ENCODE measurements around the gene MIOX. TPM values are rescaled to one million over a fixed set of nuclear protein-coding genes. Genes with fewer than 3 reads are reported as not detected.
A peak's percentile ranks its signal among the peaks of the same experiment; 100 is the strongest.

Gene MIOX
- total and polyA plus RNA-seq, 2 of the 13 experiments (the other 11 are each of a cell fraction or from before 2014, with no cell fraction given): 1.5 to 2.9 TPM

- TF ChIP-seq ZNF232 (CRISPR knock-in tag; IDR thresholded peaks at IDR 0.05; ENCODE audit: borderline replicate concordance) (no peak), UBTF (CRISPR knock-in tag; IDR thresholded peaks at IDR 0.05) (no peak), PPARG (CRISPR knock-in tag; conservative IDR thresholded peaks at IDR 0.05) (no peak), SYNCRIP (IDR thresholded peaks at IDR 0.05; ENCODE audit: insufficient read depth, low read depth, low read length) (no peak), DNMT1 (CRISPR knock-in tag; IDR thresholded peaks at IDR 0.05) (no peak), MLXIP (CRISPR knock-in tag; IDR thresholded peaks at IDR 0.05; ENCODE audit: borderline replicate concordance) (no peak), ZNF775 (CRISPR knock-in tag; IDR thresholded peaks at IDR 0.05; ENCODE audit: borderline replicate concordance) (no peak), ZBTB38 (CRISPR knock-in tag; IDR thresholded peaks at IDR 0.05) (0 out of 2 replicates have a peak, but pooled peaks have one; percentile 29), NKX3-1 (CRISPR knock-in tag; IDR thresholded peaks at IDR 0.05) (no peak), DNMT3B (CRISPR knock-in tag; conservative IDR thresholded peaks at IDR 0.05) (no peak), AGO2 (optimal IDR thresholded peaks at IDR 0.05; ENCODE audit: low read depth, low read length) (peak; percentile 77), CEBPG (CRISPR knock-in tag; IDR thresholded peaks at IDR 0.05) (no peak), AGO1 (IDR thresholded peaks at IDR 0.05; ENCODE audit: low read depth, low read length, poor library complexity, severe bottlenecking) (peak; percentile 68)
- TF ChIP-seq, protein P1, sequence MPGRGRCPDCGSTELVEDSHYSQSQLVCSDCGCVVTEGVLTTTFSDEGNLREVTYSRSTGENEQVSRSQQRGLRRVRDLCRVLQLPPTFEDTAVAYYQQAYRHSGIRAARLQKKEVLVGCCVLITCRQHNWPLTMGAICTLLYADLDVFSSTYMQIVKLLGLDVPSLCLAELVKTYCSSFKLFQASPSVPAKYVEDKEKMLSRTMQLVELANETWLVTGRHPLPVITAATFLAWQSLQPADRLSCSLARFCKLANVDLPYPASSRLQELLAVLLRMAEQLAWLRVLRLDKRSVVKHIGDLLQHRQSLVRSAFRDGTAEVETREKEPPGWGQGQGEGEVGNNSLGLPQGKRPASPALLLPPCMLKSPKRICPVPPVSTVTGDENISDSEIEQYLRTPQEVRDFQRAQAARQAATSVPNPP (CRISPR knock-in tag; IDR thresholded peaks at IDR 0.05): no peak
- TF ChIP-seq, protein P2, sequence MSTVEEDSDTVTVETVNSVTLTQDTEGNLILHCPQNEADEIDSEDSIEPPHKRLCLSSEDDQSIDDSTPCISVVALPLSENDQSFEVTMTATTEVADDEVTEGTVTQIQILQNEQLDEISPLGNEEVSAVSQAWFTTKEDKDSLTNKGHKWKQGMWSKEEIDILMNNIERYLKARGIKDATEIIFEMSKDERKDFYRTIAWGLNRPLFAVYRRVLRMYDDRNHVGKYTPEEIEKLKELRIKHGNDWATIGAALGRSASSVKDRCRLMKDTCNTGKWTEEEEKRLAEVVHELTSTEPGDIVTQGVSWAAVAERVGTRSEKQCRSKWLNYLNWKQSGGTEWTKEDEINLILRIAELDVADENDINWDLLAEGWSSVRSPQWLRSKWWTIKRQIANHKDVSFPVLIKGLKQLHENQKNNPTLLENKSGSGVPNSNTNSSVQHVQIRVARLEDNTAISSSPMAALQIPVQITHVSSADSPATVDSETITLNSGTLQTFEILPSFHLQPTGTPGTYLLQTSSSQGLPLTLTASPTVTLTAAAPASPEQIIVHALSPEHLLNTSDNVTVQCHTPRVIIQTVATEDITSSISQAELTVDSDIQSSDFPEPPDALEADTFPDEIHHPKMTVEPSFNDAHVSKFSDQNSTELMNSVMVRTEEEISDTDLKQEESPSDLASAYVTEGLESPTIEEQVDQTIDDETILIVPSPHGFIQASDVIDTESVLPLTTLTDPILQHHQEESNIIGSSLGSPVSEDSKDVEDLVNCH (CRISPR knock-in tag; IDR thresholded peaks at IDR 0.05): no peak
Measured at GRCh38 chr22:50446708-50447575, 39.7 kb upstream of the MIOX start (continued).
